ENCODE data around the gene FAM216A. TPM values are rescaled to one million over a fixed set of nuclear protein-coding genes. Genes with fewer than 3 reads are reported as not detected.
A peak's percentile ranks its signal among the peaks of the same experiment; 100 is the strongest.
"Not testable (repeated sequence)": the region's sequence is repeated elsewhere in the genome, so short reads cannot be mapped to it uniquely, and the experiment has no call there.

Gene FAM216A
- 10 to 100 TPM in 1 of 5 donors, 1 to 10 TPM in 2, not detected in 2; 3.8 to 19.3 (median 8.6) TPM for total RNA-seq
- 1 to 10 TPM; 4.5 to 6.5 (median 4.6) TPM for polyA plus RNA-seq
- long read RNA-seq, donor 1, partial matches to known transcripts: 0 of 3 reads
- long read RNA-seq, donor 1, other reads (novel, unspliced or antisense): 0 of 3 reads
- long read RNA-seq, donor 2, partial matches to known transcripts: 126 of 168 reads
- long read RNA-seq, donor 2, other reads (novel, unspliced or antisense): 40 of 168 reads
- long read RNA-seq, donor 3, partial matches to known transcripts: 0 of 1 reads
- long read RNA-seq, donor 3, other reads (novel, unspliced or antisense): 0 of 1 reads
- long read RNA-seq, donor 4, partial matches to known transcripts: 8 of 18 reads
- long read RNA-seq, donor 4, other reads (novel, unspliced or antisense): 10 of 18 reads
- long read RNA-seq, donor 5, partial matches to known transcripts: 121 of 151 reads
- long read RNA-seq, donor 5, other reads (novel, unspliced or antisense): 26 of 151 reads
- long read RNA-seq, donor 6, partial matches to known transcripts: 386 of 400 reads
- long read RNA-seq, donor 6, other reads (novel, unspliced or antisense): 9 of 400 reads
- long read RNA-seq, donor 7, partial matches to known transcripts: 180 of 216 reads
- long read RNA-seq, donor 7, other reads (novel, unspliced or antisense): 34 of 216 reads
- long read RNA-seq, donor 8, partial matches to known transcripts: 89 of 165 reads
- long read RNA-seq, donor 8, other reads (novel, unspliced or antisense): 72 of 165 reads
- long read RNA-seq, donor 9, partial matches to known transcripts: 91 of 157 reads
- long read RNA-seq, donor 9, other reads (novel, unspliced or antisense): 64 of 157 reads
- long read RNA-seq, donor 10, partial matches to known transcripts: 0 of 2 reads
- long read RNA-seq, donor 10, other reads (novel, unspliced or antisense): 0 of 2 reads

GRCh38 chr12:110468214-110469048 is at the start of gene FAM216A, which contains the start of gene GPN3:
FAM216A (plus strand) TSS chr12:110468845; CDS start chr12:110468876, 31 bp downstream.
GPN3 (minus strand) TSS chr12:110468257; CDS start chr12:110468203, 54 bp downstream.
- peaks cover 16 to 38% (median 34%) of the 10 kb centered on the region in 4 donors for H3K4me1 ChIP-seq
- H3K9me3 ChIP-seq: no peaks in the 10 kb centered on the region
- intact Hi-C loops (cut with DNase I; ENCODE audit: low total_unique reads): no loop called here
- peak; percentile 96 to 99 for DNase-seq
- H3K36me3 ChIP-seq: peaks cover 0 to 20% (median 17%) of the 10 kb centered on the region in 4 donors
- 0 to 1% (median 0%) methylated on average over 34 to 78 of the region's 78 CpGs for WGBS, 5 donors
- peak within 1 kb of the TSS; percentile 75 to 96 (median 93) for H3K27ac ChIP-seq
- TF ChIP-seq EP300 (IDR thresholded peaks at IDR 0.05) (no peak), POLR2A (IDR thresholded peaks at IDR 0.05) (peak in 2 of 4 donors; percentile 71 to 82), CTCF (IDR thresholded peaks at IDR 0.05) (no peak), POLR2AphosphoS5 (IDR thresholded peaks at IDR 0.05) (peak; percentile 95 to 98 (median 98))
- no peaks in the 10 kb centered on the region for H3K27me3 ChIP-seq
- H3K4me3 ChIP-seq: peak within 1 kb of the TSS; percentile 66 to 80 (median 74)

- H3K4me1 ChIP-seq; H3K27ac ChIP-seq; H3K9me3 ChIP-seq; H3K27me3 ChIP-seq; DNase-seq; H3K4me3 ChIP-seq; intact Hi-C loops (cut with DNase I; ENCODE audit: low total_unique reads); H3K36me3 ChIP-seq: not testable (repeated sequence)
- 88 to 100% (median 92%) methylated on average over 1 of the region's 1 CpG for WGBS, 5 donors
Measured at GRCh38 chr12:110420644-110421043, 48.0 kb upstream of the FAM216A start.

GRCh38 chr12:110421159-110421661 is 47.4 kb upstream of the FAM216A start:
- Histone ChIP-seq H3K4me3 (no peak overlapping the region), H3K4me1 (no peaks in the 10 kb centered on the region), H3K9me3 (no peaks in the 10 kb centered on the region), H3K27ac (no peak overlapping the region), H3K36me3 (no peaks in the 10 kb centered on the region), H3K27me3 (no peaks in the 10 kb centered on the region)
- no peak for TF ChIP-seq EP300 (IDR thresholded peaks at IDR 0.05)
- no peak for TF ChIP-seq POLR2A (IDR thresholded peaks at IDR 0.05)
- TF ChIP-seq CTCF (IDR thresholded peaks at IDR 0.05): no peak
- TF ChIP-seq POLR2AphosphoS5 (IDR thresholded peaks at IDR 0.05): no peak
- DNase-seq: no peak
- intact Hi-C loops (cut with DNase I; ENCODE audit: low total_unique reads): no loop called here
- 49 to 84% (median 54%) methylated on average over 3 of the region's 3 CpGs for WGBS, 5 donors

- Histone ChIP-seq H3K4me3 (no peak overlapping the region), H3K4me1 (no peaks in the 10 kb centered on the region), H3K9me3 (no peaks in the 10 kb centered on the region), H3K36me3 (no peaks in the 10 kb centered on the region), H3K27me3 (no peaks in the 10 kb centered on the region), H3K27ac (peak overlapping the region in 1 of 5 donors; percentile 39)
- WGBS, 5 donors: 66 to 71% (median 68%) methylated on average over 4 of the region's 4 CpGs
- intact Hi-C loops (cut with DNase I; ENCODE audit: low total_unique reads): no loop called here
- DNase-seq: no peak
- TF ChIP-seq EP300 (IDR thresholded peaks at IDR 0.05) (no peak), CTCF (IDR thresholded peaks at IDR 0.05) (no peak), POLR2AphosphoS5 (IDR thresholded peaks at IDR 0.05) (no peak), POLR2A (IDR thresholded peaks at IDR 0.05) (no peak)
Measured at GRCh38 chr12:110421701-110422100, 46.9 kb upstream of the FAM216A start.
